ENCODE results near the gene KIF21B. TPM values are rescaled to one million over a fixed set of nuclear protein-coding genes. Genes with fewer than 3 reads are reported as not detected.

KIF21B gene
- total and polyA plus RNA-seq, 7 donors = 0.28 to 18.4 (median 0.81) TPM

DNA sequence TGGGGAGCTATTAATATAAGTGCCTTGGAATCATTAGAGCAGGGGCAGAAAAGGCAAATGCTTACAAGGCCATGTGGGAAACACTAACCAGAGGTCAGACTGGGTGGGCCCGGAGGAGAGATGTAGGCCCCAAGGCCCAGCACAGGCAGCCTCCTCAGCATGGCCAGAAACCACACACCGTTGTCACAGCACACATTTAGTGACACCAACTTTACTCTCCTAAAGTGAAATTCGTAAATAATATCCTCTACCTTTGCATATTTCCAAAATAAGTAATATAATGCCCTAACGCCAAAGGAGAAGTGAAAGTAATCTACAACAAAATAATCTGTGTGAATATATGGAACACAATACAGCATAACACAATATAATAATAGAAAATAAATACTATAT, 62.6 kb downstream of the KIF21B start:
- no peaks in the 10 kb centered on the region for H3K27me3 ChIP-seq
- DNase-seq = no peak
- intact Hi-C loops (cut with DNase I) = no loop called here
- no peaks in the 10 kb centered on the region for H3K36me3 ChIP-seq
- no peak overlapping the region for H3K4me3 ChIP-seq
- H3K27ac ChIP-seq = no peak overlapping the region
- no peaks in the 10 kb centered on the region for H3K4me1 ChIP-seq
- TF ChIP-seq POLR2A (IDR thresholded peaks at IDR 0.05) (no peak), CTCF (IDR thresholded peaks at IDR 0.05) (no peak)
- WGBS, 2 donors = 82 to 90% methylated on average over 4 of the region's 4 CpGs
- no peaks in the 10 kb centered on the region for H3K9me3 ChIP-seq

GRCh38 chr1:200960236-200960947, 63.1 kb downstream of the KIF21B start:
- 78 to 81% methylated on average over 9 of the region's 9 CpGs for WGBS, 2 donors
- H3K4me3 ChIP-seq = no peak overlapping the region
- H3K27me3 ChIP-seq = no peaks in the 10 kb centered on the region
- no peak for DNase-seq
- H3K9me3 ChIP-seq = no peaks in the 10 kb centered on the region
- TF ChIP-seq CTCF (IDR thresholded peaks at IDR 0.05) (no peak), POLR2AphosphoS5 (IDR thresholded peaks at IDR 0.05) (no peak), EP300 (IDR thresholded peaks at IDR 0.05) (no peak), POLR2A (IDR thresholded peaks at IDR 0.05) (no peak)
- H3K4me1 ChIP-seq = no peaks in the 10 kb centered on the region
- no peaks in the 10 kb centered on the region for H3K36me3 ChIP-seq
- H3K27ac ChIP-seq = no peak overlapping the region
- intact Hi-C loops (cut with DNase I) = no loop called here

DNA sequence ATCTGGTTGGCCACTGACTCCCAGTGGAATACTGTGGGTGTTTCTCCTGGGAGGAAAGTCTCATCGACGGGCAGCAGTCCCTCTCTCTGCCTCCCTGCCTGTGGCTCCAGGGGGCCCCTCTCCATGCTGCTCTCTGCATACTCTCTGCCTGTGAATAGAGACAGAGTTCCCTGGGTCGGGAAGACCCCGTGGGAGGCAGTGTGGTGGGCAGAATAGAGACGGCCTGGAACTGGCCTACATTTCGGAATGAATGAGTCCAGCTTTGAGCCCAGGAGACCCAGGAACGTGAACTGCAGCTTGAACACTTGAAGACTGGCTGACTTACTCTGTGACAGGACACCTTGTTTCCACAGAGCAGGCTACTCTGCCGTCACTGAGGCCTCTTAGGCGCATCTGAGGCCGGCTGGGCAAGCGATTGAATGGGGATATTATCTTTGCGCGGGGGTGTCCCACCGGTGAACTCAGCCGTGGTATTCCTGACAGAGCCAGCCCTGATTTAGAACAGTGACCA, 64.0 kb downstream of the KIF21B start:
- intact Hi-C loops (cut with DNase I) = no loop called here

GRCh38 chr1:200958597-200958996, 64.9 kb downstream of the KIF21B start:
- Histone ChIP-seq H3K27ac (no peak overlapping the region), H3K4me1 (no peaks in the 10 kb centered on the region), H3K27me3 (no peaks in the 10 kb centered on the region), H3K9me3 (no peaks in the 10 kb centered on the region), H3K4me3 (no peak overlapping the region), H3K36me3 (no peaks in the 10 kb centered on the region)
- 95 to 97% methylated on average over 11 of the region's 11 CpGs for WGBS, 2 donors
- TF ChIP-seq CTCF (IDR thresholded peaks at IDR 0.05) (no peak), POLR2AphosphoS5 (IDR thresholded peaks at IDR 0.05) (no peak), POLR2A (IDR thresholded peaks at IDR 0.05) (no peak), EP300 (IDR thresholded peaks at IDR 0.05) (no peak)
- intact Hi-C loops (cut with DNase I) = no loop called here
- DNase-seq = no peak

More for the DNA sequence above, 64.0 kb downstream of the KIF21B start:
- Histone ChIP-seq H3K27ac (no peak overlapping the region), H3K4me1 (no peaks in the 10 kb centered on the region), H3K36me3 (no peaks in the 10 kb centered on the region), H3K4me3 (no peak overlapping the region), H3K27me3 (no peaks in the 10 kb centered on the region), H3K9me3 (no peaks in the 10 kb centered on the region)
- 80 to 89% methylated on average over 15 of the region's 15 CpGs for WGBS, 2 donors
- no peak for DNase-seq
- TF ChIP-seq EP300 (IDR thresholded peaks at IDR 0.05) = no peak
- no peak for TF ChIP-seq POLR2AphosphoS5 (IDR thresholded peaks at IDR 0.05)
- no peak for TF ChIP-seq CTCF (IDR thresholded peaks at IDR 0.05)
- no peak for TF ChIP-seq POLR2A (IDR thresholded peaks at IDR 0.05)

DNA sequence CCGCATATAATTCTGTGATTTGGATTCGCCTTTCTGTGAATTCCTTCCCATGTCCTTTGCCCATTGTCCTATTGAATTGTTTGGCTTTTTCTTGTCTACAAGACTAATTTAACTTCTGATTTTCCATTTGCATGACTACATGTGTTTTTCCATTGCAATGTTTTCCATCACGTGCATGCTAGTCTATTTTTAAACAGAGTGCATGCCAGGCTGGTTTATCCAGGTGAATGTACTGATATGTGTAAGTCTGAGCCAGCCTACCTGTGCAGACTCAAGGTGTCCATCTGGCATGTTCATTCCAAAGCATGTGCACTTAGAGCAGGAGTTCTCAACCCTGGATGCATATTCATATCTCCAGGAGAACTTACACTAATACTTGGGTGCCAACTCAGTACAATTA, 69.1 kb downstream of the KIF21B start:
- no peak for DNase-seq
- H3K9me3 ChIP-seq = no peaks in the 10 kb centered on the region
- WGBS, 2 donors = 88 to 92% methylated on average over 3 of the region's 3 CpGs
- no peaks in the 10 kb centered on the region for H3K4me1 ChIP-seq
- no peak overlapping the region for H3K27ac ChIP-seq
- no peak for TF ChIP-seq POLR2AphosphoS5 (IDR thresholded peaks at IDR 0.05)
- no peak for TF ChIP-seq EP300 (IDR thresholded peaks at IDR 0.05)
- TF ChIP-seq CTCF (IDR thresholded peaks at IDR 0.05) = no peak
- no peak for TF ChIP-seq POLR2A (IDR thresholded peaks at IDR 0.05)
- no peaks in the 10 kb centered on the region for H3K27me3 ChIP-seq
- H3K36me3 ChIP-seq = no peaks in the 10 kb centered on the region
- no peak overlapping the region for H3K4me3 ChIP-seq
- intact Hi-C loops (cut with DNase I) = no loop called here

All from sigmoid colon (tissue), 7 donors.